DMS153 treated with DMSO at 0.1 percent for 48 hours (cell line): ENCODE results near the gene GSDMA.
"Not testable (repeated sequence)": the region's sequence is repeated elsewhere in the genome, so short reads cannot be mapped to it uniquely, and the experiment has no call there.

Source experiments
- DNase-seq: peaks from one replicate; lab custom pipeline; 2025; ENCODE audit not compliant: unreplicated experiment; lab: John Stamatoyannopoulos, UW

Gene GSDMA

DNA sequence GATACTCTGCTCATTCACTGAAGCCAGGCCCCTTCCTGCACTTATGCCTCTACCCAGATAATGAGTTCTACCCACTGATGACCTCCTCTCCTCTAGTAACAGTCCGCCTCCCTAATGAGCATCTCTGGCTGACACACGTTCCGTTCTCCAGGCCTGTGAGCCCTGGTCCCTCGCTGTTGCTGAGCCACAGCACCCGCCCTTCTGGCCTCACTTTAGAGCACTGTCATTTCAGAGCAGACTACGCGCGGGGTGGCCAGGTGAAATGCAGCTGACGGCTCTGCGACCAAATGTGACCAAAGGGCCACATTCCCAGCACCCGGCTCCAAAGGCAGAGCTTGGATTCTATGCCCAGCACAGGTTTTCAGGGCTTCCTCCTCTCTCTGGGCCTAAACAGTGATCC lies 31.6 kb downstream of the GSDMA start:
- DNase-seq = no peak

- no peak for DNase-seq
These were observed 32.6 kb downstream of the GSDMA start for GRCh38 chr17:39995438-39995837.

DNA sequence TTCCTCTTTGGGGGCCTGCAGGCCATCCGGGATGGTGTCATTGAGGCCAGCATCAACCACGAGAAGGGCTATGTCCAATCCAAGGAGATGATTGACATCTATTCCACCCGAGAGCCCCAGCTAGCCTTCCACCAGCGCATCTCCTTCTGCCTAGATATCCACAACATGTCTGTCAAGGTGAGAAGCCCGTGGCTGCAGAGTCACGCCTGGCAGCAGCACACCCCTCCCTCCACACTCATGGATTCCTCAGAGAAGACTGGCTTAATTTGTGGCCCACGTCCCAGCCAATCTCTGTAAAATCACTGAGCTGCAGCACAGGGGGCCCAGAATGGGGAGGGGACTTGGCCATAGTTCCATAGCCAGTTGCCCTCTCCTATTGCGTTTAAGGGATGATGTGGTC lies 33.4 kb downstream of the GSDMA start:
- DNase-seq = no peak

- DNase-seq = no peak
These were observed 34.0 kb downstream of the GSDMA start for GRCh38 chr17:39996800-39997199.

DNA sequence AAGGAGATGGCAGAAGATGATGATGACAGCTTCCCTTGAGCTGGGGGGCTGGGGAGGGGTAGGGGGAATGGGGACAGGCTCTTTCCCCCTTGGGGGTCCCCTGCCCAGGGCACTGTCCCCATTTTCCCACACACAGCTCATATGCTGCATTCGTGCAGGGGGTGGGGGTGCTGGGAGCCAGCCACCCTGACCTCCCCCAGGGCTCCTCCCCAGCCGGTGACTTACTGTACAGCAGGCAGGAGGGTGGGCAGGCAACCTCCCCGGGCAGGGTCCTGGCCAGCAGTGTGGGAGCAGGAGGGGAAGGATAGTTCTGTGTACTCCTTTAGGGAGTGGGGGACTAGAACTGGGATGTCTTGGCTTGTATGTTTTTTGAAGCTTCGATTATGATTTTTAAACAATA lies 34.7 kb downstream of the GSDMA start:
- no peak for DNase-seq

DNA sequence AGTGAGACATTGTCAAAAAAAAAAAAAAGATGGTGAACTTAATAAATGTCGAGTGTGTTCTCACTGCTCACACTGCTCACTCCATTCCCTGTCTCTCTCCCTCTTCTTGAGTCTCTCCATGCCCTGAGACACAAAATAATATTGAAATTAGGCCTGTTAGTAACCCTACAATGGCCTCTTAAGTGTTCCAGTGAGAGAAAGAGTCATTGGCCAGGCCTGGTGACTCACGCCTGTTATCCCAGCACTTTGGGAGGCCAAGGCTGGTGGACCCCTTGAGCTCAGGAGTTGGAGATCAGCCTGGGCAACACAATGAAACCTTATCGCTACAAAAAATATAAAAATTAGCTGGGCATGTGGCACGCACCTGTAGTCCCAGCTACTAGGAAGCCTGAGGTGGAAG lies 36.3 kb downstream of the GSDMA start:
- DNase-seq = no peak

GRCh38 chr17:40000161-40000560 lies 37.4 kb downstream of the GSDMA start:
- DNase-seq = no peak

DNA sequence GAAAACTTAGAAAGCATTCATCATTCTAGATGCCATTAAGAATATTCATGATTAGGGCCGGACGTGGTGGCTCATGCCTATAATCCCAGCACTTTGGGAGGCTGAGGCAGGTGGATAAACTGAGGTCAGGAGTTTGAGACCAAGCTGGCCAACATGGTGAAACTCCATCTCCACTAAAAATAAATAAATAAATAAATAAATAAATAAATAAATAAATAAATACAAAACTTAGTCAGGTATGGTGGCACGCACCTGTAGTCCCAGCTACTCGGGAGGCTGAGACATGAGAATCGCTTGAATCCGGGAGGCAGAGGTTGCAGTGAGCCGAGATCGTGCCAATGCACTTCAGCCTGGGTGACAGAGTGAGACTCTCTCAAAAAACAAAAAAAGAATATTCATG lies 38.5 kb downstream of the GSDMA start:
- not testable (repeated sequence) for DNase-seq

- no peak for DNase-seq
These were observed 41.3 kb downstream of the GSDMA start for GRCh38 chr17:40004072-40004471.

DNA sequence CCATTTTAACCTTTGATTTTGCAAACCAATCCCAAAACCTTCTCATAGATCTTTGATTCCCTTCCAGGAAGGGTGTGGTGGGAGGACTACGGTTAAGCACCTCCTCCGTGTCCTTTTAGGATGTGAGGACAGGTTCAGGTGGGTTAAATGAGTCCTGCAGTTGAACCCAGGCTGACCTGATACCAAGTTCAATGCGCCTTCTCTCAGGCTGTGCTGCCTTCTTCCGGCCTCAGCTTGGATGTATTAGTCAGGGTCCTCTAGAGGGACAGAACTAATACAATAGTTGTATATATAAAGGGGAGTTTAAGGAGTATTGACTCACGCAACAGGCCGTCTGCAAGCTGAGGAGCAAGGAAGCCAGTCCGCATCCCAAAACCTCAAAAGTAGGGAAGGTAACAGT lies 41.9 kb downstream of the GSDMA start:
- DNase-seq = no peak

DNA sequence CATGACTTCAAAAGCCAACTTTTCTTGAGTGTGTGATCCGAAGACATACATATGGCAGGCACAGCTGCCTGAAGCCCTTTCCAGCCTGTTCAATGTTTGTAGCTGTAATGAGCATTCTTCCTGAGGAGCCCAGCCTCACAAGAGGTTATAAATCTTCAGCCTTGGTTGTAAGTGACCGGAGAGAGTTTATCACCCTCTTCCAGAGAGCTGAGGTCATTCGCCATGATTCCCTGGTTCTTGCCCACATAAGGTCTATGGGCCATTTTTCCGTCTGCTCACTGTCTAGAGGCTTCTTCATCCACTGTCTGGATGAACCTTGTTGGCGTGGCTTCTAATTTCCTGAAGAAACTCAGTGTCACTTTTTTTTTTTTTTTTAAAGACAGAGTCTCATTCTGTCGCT lies 42.7 kb downstream of the GSDMA start:
- DNase-seq = no peak

DNA sequence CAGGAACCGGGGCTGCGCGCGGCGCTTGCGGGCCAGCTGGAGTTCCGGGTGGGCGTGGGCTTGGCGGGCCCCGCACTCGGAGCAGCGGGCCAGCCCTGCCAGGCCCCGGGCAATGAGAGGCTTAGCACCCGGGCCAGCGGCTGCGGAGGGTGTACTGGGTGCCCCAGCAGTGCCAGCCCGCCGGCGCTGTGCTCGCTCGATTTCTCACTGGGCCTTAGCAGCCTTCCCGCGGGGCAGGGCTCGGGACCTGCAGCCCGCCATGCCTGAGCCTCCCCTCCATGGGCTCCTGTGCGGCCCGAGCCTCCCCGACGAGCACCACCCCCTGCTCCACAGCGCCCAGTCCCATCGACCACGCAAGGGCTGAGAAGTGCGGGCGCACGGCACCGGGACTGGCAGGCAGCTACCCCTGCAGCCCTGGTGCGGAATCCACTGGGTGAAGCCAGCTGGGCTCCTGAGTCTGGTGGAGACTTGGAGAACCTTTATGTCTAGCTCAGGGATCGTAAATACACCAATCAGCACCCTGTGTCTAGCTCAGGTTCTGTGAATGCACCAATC lies 48.2 kb downstream of the GSDMA start:
- not testable (repeated sequence) for DNase-seq

DNA sequence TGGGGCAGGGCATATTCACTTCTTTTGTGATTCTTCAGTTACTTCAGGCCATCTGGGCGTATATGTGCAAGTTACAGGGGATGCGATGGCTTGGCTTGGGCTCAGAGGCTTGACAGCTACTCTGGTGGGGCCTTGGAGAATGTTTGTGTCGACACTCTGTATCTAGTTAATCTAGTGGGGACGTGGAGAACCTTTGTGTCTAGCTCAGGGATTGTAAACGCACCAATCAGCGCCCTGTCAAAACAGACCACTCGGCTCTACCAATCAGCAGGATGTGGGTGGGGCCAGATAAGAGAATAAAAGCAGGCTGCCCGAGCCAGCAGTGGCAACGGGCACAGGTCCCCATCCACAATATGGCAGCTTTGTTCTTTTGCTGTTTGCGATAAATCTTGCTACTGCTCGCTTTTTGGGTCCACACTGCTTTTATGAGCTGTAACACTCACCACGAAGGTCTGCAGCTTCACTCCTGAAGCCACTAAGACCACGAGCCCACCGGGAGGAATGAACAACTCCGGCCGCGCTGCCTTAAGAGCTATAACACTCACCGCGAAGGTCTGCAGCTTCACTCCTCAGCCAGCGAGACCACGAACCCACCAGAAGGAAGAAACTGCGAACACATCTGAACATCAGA lies 49.3 kb downstream of the GSDMA start:
- not testable (repeated sequence) for DNase-seq

- DNase-seq = no peak
These were observed 51.7 kb downstream of the GSDMA start for GRCh38 chr17:40014375-40014980.

GRCh38 chr17:40015005-40015997 lies 52.5 kb downstream of the GSDMA start, which contains the start of gene CSF3:
TSS of gene CSF3 (plus strand) at chr17:40015440. CDS start at chr17:40015475, 35 bp downstream.
- peak; percentile 15 for DNase-seq

- DNase-seq = no peak
These were observed 53.5 kb downstream of the GSDMA start for GRCh38 chr17:40015998-40016985.

DNA sequence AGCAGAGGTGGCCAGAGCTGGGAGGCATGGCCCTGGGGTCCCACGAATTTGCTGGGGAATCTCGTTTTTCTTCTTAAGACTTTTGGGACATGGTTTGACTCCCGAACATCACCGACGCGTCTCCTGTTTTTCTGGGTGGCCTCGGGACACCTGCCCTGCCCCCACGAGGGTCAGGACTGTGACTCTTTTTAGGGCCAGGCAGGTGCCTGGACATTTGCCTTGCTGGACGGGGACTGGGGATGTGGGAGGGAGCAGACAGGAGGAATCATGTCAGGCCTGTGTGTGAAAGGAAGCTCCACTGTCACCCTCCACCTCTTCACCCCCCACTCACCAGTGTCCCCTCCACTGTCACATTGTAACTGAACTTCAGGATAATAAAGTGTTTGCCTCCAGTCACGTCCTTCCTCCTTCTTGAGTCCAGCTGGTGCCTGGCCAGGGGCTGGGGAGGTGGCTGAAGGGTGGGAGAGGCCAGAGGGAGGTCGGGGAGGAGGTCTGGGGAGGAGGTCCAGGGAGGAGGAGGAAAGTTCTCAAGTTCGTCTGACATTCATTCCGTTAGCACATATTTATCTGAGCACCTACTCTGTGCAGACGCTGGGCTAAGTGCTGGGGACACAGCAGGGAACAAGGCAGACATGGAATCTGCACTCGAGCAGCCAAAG lies 54.7 kb downstream of the GSDMA start:
- DNase-seq = no peak

- DNase-seq = no peak
These were observed 55.7 kb downstream of the GSDMA start for GRCh38 chr17:40018211-40019121.
